HG02610 (cell line): Measurements from ENCODE around the gene AEN.

Experiments
- ATAC-seq: cut with Tn5 transposase; IDR thresholded peaks from one replicate; pipeline ENCODE4 v1.9.1; 2021; ENCODE audit warnings: mild to moderate bottlenecking, moderate library complexity; ENCODE audit not compliant: unreplicated experiment

Gene AEN

GRCh38 chr15:88620995-88621772, at the start of gene AEN:
TSS of gene AEN (plus strand) at chr15:88621340. CDS start at chr15:88626210, 4,870 bp downstream.
- peak; percentile 93 for ATAC-seq

- ATAC-seq = no peak
Measured at GRCh38 chr15:88571852-88572259, 49.3 kb upstream of the AEN start.

GRCh38 chr15:88574077-88574476, 47.1 kb upstream of the AEN start:
- no peak for ATAC-seq

GRCh38 chr15:88574655-88575054, 46.5 kb upstream of the AEN start:
- no peak for ATAC-seq

DNA sequence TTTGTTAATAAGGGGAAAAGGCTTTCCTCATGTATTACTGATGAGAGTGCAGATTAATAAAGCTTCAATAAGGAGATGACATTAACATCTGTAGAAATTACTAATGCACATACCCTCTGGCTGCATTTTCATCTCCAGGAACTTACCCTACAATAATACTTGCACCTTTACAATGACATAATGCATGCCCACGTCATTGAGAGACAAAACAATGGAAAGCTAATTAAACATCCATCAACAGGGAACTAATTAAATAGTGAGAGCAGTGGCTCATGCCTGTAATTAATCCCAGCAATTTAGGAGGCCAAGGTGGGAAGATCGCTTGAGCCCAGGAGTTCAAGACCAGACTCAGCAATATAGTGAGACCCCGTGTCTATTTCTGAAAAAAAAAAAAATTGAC, 41.8 kb upstream of the AEN start:
- ATAC-seq = no peak

GRCh38 chr15:88580532-88580931, 40.6 kb upstream of the AEN start:
- ATAC-seq = no peak

DNA sequence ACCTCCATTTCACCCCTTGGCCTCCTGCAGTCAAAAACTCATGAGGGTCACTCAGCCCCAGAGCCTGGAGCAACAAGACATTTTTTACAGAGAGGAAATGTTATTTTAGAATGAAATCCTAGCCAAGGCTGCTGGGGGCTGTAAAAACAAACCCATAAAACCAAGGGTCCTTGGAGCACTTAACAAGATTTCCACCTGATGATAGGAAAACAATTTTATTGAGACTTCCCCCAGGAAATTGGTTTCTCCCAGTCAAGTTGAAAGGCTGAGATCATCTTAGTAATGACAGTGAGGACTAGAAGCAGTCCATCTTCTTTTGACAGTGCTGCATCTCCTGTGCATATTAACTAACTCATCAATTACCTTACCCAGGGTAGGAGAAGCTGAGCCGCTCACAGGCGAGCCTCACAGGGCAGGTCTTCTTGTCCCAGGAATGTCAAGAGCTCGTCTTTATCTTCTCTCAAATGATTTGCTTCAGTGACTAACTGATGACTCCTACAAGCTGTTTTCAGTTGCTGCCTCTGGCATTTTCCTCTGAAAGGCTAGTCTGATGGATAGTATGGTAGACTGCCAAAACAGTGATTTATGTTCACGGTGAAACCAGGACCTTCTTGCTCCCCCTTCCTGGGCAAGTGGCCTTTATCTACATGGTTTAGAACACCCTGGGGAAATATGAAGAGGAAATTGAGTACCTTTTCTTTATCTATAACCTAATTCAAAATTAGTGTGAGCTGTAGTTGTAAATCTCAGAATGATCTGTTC, 34.6 kb upstream of the AEN start:
- no peak for ATAC-seq

- ATAC-seq = no peak
Measured at GRCh38 chr15:88590759-88591158, 30.4 kb upstream of the AEN start.

DNA sequence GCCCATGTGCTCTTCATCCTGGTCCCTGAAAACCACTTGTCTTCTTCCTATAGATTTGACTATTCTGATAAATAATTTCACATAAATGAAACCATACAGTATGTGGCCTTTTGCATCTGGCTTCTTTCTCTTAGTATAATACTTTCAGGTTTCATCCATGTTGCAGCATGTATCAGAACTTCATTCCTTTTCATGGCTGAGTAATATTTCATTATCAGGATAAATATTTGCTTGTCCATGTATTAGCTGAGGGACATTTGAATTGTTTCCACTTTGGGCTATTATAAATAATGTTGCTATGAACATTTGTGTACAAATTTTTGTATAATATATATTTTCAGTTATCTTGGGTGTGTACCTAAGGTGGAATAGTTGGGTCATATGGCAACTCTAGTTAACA, 29.8 kb upstream of the AEN start:
- no peak for ATAC-seq

DNA sequence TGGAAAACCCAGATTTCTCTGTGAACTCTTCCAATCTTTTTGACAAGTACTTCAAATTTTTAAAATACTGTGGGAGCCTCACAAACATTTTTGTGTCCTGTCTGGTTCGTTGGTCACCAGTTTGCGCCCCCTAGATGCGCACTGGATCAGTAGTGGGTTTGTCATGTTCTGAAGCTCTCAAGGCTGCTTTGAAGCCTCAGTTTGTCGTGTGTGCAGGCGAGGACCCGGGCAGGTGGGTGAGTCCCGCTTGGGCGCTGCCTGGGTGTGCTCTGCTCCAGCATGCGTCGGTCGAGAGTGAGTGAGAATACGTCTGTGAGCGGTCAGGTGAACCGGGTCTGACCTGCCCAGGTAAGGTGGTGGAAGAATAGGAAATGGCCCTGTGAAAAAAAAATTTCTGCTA, 17.3 kb upstream of the AEN start:
- ATAC-seq = no peak

DNA sequence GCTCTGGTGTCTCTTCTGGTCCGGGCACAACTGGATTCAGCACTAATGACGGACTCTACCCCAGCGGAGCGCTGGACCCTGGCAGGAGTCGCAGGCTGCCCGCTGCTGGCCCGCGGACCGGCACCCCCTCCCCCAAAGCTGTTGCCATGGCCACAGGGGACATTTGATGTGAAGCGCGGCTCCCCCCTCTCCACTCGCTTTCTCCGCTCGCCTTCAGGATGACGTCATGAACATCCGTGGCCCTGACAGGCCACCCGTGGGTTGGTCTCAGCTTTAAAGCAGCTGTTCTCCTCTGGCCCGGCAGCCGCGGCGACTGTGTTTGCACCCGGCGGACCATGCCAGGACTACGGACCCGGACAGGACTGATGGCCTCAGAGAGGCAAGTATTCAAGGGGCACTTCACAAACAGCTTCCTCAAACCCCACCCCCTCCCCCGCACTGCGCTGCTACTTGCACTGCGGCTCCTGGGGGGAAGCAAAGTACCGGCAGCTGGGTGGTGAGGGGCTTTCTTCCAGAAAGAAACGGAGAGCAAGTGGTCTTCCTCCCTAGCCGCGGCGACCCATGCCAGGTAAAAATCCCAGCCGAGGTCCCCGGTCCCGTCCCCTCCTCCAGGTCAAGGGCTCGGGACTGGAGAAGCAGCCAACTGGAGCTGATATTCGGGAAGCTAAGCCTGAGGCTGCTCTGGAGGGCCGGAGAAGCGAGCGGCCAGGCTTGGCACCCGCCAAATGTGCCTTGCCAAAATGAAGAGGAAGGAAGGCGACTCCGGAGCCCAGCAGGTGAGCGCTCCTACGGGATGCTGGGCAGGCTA, 16.6 kb upstream of the AEN start:
- ATAC-seq = no peak

DNA sequence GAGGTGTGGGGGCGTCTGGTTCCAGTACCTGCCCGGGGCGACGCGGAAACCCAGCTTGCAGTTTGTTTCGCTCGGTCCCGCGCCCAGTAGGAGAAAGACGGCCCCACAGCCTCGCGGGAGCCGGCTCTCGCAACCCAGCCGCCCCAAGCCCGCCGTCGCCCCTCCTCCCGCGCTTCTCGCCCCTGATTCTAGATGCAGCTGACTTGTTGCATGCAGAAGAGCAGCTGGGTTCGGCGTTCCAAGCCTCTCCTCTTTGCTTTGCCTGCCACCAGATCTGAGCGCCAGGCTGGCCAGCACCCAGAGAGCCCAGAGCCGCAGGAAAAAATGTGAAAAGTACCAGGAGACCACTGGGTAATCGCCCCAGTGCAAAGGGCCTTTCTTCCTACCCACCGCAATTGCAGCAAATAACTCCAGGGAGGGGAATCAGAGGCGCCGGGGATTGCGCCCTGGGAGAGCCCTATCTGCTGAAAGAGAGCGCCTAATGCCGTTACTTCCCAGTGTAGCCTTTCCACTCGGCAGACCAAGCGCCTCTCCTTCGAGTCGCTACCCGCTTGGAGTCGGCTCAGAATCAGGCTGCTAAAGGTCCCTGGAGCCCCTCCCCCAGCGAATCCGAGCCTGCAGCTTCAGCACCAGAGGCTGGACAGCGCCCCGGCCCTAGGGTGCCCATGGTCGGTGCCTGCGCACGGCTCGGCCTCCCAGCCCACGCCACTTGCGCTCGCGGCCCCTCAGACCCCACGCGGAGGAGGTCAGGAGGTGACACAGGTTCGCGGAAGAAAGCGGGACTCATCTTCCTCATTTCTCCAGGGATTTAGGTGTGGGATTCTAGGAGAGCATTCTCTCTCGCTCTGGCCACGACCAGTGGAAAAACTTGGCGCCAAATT, 15.7 kb upstream of the AEN start:
- no peak for ATAC-seq

- no peak for ATAC-seq
Measured at GRCh38 chr15:88606070-88606794, 14.9 kb upstream of the AEN start.

DNA sequence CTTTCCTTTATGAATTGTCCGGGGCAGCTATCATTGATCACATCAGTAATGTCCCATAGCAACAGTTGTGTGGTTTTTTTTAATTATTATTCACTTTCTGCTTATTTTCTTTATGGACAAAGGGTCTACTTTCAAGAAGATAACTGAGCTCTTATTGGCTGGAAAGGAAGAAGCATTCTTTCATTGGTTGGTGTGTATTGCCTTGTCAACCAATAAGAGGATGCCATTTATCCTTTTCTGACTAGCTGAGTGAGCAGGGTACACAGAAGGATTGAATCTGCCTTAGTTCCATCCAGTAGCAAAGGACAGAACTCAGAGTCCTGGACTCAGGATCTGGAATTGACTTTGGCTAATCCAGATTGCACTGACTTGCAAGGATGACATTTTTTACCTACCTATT, 13.2 kb upstream of the AEN start:
- ATAC-seq = no peak

GRCh38 chr15:88608607-88609181, 12.4 kb upstream of the AEN start:
- no peak for ATAC-seq

DNA sequence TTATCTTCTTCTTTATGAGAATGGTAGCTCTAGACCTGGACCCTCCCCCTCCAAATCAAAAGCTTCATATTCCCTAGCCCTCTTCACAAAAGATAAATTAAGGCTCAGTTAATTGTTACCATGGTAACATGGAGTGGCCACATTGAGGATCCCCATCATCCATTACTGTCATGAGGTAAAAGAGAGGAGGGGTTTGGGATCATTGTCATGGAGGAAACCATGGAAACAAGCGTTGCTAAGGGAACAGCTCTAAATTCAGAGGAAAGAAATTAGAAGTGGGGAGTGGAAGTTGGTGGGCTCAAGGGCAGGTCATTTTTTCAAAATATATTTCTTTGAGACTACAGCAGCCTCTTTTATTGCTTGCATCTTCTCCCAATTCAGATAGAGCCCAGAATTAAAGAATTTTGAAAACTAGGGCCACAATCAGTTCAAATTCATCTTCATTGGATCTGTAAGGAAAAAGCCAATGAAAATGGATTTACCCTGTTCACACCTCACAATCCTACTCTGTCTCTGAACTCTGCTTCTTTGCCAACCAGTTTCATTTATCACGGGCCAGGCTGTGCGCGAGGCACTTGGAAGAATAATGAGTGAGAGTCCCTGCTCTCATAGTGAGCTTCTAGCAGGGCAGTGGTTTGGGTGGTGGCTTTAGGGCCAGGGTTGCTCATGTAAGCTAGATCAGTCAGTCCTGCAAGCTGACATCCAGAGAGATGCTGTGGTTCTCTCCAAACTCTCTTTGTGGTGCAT, 11.6 kb upstream of the AEN start:
- no peak for ATAC-seq

- no peak for ATAC-seq
Measured at GRCh38 chr15:88610701-88611231, 10.4 kb upstream of the AEN start.

DNA sequence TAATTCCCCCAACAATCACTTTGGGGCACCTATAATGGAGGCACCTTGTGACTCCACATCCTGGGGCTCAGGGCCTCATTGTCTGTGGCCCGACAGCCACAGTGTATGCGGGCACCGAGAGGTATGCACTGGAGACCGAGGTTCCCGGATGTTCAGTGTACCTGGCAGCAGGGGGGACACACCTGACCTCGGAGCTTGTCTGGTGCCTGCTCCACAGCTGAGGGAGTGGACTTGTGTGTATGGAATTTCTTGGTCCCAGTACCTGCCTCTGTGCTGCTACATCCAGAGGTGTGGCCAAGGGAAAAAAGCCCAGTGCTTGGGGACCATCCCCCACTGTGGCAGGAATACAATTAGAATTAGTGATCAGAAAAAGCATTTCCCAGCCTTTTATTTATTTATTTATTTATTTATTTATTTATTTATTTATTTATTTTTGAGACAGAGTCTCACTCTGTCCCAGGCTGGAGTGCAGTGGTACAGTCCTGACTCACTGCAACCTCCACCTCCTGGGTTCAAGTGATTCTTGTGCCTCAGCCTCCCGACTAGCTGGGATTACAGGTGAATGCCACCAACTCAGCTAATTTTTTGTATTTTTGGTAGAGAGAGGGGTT, 8.8 kb upstream of the AEN start:
- ATAC-seq = no peak
